SH-SY5Y (cell line): Measurements from ENCODE around the gene OR2A5.

Source experiments
- GATA2 ChIP-seq: IDR thresholded peaks from 2 replicates; pipeline ENCODE4 v1.6.1; 2011; ENCODE audit warnings: mild to moderate bottlenecking, low read depth, low read length
- GATA3 ChIP-seq: IDR thresholded peaks from 2 replicates; pipeline ENCODE4 v1.6.1; 2011; ENCODE audit warnings: low read depth, mild to moderate bottlenecking, low read length, moderate library complexity

OR2A5 gene, protein sequence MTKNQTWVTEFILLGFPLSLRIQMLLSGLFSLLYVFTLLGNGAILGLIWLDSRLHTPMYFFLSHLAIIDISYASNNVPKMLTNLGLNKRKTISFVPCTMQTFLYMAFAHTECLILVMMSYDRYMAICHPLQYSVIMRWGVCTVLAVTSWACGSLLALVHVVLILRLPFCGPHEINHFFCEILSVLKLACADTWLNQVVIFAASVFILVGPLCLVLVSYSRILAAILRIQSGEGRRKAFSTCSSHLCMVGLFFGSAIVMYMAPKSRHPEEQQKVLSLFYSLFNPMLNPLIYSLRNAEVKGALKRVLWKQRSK

DNA sequence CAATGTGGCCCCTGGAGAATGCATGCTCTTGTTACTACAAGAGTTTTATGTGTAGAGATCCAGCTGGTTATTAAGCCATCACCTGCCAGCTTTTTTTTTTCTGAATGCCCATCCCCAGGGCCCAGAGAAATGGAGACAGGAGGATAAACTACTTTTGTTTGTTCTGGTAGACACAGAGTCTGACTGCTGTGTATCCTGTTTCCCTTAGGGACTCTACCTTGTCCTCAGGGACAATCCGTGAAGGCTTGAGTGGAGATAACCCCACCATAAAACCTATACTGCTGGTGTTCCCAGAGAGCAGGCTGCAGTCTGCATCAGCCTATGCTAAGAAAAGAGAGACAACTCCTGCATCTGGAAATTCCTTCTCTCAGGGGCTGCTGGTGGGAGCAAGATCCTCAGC lies at the start of gene OR2A5:
OR2A5 (plus strand) TSS at position 301 of the 400 bp plus-strand sequence. CDS start 1,454 bp downstream, outside the sequence.
- no peak for TF ChIP-seq GATA3
- TF ChIP-seq GATA2, result no peak

GRCh38 chr7:144000020-144000419 lies 48.7 kb upstream of the OR2A5 start, which contains the start of gene OR6B1:
Gene OR6B1, plus strand, starts transcription at chr7:144000320. Its CDS starts 3,677 bp downstream, at chr7:144003997.
- TF ChIP-seq GATA2 (no peak), GATA3 (no peak)

DNA sequence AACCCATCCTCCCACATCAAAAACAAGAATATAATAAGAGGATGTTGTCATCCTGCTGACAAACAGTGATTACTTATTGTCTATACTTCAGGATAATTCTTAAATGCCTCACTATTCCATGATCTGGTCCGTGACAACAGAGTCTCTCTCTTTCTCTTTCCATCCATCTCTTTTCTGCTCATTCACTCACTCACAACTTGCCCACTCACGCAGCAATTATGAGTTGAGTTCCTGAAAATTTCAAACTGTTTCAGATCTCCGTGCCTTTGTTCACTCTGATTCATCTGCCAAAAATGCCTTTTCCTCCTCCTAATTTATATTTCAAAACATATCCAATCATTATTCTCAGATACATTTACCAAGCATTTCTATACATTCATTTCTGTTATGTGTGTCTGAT lies 47.2 kb upstream of the OR2A5 start:
- no peak for TF ChIP-seq GATA3
- TF ChIP-seq GATA2, result no peak

DNA sequence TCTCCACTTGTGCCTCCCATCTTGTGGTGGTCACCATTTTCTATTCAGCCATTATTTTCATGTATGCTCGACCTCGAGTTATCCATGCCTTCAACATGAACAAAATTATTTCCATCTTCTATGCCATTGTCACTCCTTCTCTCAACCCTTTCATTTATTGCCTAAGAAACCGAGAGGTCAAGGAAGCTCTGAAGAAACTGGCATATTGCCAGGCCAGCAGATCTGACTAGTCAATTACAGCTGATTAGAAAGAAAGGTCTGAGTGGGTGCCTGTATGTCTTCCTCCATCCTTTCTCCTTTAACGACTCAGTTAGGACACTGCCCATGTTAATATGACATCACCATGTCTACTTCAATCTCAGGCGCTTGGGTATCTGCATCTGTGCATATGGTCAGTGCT lies 44.0 kb upstream of the OR2A5 start:
- TF ChIP-seq GATA2 (no peak), GATA3 (no peak)

- TF ChIP-seq GATA2, result no peak
- no peak for TF ChIP-seq GATA3
Observed at GRCh38 chr7:144006029-144006691, 42.6 kb upstream of the OR2A5 start.

DNA sequence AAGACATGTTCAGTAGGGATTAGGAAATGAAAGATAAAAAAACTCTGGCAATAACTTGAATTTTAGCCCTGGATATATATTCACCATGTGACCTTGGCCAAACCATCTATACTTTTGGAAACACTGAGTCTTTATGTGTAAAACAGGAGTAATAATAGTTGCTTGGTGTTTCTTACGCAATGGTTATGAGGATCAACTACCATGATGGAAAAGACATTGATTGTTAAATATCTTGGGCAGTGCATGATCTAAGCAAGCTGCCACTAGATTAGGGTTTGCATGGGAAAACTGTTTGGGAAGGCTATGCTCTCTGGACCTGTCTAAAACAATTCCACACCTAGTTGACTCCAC lies 42.1 kb upstream of the OR2A5 start:
- TF ChIP-seq GATA2 (no peak), GATA3 (no peak)

GRCh38 chr7:144009361-144009760 lies 39.4 kb upstream of the OR2A5 start:
- TF ChIP-seq GATA3 (no peak), GATA2 (no peak)

DNA sequence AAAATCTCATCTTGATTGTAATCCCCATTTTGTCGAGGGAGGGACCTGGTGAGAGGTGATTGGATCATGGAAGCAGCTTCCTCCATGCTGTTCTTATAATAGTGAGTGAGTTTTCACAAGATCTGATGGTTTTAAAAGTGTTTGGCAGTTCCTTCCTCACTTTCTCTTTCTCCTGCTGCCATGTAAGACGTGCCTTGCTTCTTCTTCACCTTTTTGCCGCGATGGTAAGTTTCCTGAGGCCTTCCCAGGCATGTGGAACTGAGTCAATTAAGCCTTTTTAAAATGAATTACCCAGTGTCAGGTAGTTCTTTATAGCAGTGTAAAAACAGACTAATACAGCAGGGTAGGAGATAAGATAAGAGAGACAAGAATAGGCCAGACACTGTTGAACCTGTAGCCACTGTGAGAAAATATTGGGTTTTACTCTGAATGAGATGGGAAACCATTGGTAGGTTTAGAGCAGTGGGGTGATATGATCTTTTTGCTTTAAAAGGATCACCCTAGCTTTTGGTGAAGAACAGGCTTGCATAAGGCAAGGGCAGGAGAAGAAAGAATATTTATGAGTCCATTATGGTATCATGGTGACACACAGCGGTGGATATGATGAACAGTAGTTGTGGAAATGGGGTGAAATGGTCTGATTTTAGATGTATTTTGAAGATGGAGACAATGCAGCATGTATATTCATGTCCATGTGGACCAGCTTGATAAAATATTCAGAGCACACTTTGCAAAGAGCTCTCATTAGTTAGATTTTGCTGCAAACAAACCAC lies 37.1 kb upstream of the OR2A5 start:
- no peak for TF ChIP-seq GATA2
- TF ChIP-seq GATA3, result no peak

- TF ChIP-seq GATA3 (no peak), GATA2 (no peak)
Observed at GRCh38 chr7:144018065-144018464, 30.7 kb upstream of the OR2A5 start.

DNA sequence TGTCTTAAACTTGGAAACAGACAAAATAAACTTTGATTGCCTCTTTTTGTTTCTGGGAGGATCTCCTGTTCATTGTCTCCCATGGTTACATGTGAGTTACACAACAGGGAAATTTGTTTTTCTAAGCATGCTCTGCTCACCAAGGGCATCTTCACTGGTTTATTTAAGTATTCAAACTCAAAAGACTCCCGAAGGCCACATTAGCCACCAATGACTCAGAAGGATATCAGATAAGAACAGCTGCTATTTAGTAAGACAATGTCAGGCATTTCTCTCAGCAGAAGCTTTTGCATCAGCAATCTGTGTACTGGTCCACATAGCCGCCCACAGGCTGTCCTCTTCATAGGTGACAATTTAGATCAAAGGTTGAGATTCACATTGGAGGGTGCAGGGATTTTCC lies 29.3 kb upstream of the OR2A5 start:
- TF ChIP-seq GATA3, result no peak
- TF ChIP-seq GATA2, result no peak

DNA sequence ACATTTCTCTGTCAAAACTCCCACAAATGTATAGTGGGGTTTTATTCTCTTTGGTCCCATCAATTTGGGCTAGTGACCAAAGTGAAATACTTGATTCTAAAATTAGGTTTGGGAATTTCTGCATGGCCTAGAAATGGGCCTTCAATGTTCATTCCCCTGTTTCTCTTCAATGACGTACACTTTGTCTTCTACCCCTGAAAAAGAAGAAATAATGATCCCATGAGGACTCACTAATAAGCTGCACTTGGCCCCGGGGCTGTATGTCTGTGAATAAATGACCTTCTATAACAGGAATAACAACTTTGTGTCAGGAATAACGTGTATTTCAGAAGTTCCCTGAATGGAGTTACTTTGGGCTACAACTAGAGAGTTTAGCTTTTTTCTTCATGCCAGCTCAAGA lies 28.4 kb upstream of the OR2A5 start:
- no peak for TF ChIP-seq GATA3

DNA sequence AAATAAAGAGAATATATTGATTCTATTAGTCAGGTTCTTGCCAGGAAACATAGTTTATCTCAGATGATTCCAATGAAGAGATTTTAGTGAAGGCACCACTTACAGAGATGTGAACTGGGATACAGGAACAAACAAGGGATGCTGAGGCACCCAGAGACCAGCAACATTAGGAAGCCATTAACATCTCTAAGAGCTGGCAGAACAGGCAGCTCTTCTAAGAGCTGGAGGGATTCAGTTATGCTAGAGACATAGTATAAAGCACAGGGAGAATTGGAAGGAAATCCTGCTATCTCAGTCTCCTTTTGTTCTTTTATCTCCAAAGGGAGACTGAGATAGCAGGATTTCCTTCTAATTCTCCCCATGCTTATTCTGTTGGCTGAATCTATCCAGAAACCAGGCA lies 26.6 kb upstream of the OR2A5 start:
- no peak for TF ChIP-seq GATA2
- no peak for TF ChIP-seq GATA3

GRCh38 chr7:144023171-144023827 lies 25.4 kb upstream of the OR2A5 start:
- TF ChIP-seq GATA3, result no peak
- TF ChIP-seq GATA2, result no peak

DNA sequence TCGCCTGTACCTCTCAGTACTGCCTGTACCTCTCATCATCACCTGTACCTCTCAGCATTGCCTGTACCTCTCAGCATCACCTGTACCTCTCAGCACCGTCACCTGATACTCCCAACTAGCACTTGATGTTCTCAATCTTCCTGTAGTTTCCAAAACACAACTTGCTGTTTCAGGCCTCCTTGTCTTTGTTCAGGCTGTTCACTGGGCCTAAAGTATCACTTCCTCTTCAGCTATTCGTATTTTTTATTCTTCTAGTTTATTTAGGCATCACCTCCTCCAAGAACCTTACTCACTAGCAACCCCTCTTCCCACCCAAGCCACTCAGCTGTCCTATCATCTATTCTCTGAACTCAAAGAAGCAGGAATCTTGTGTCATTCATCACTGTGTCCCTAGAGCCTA lies 24.5 kb upstream of the OR2A5 start:
- no peak for TF ChIP-seq GATA3
- TF ChIP-seq GATA2, result no peak
